HL-60 (cell line): ENCODE results near the gene CENPQ.

ENCODE experiments used
- DNase-seq, 2 experiments: peaks; one replicate each; pipeline ENCODE4 v3.0.0-alpha.2; 2010 to 2020; ENCODE audit warnings: low read depth in 1 of 2, low spot score in 1 of 2
- H3K27ac ChIP-seq: fragments of 250-450 bp; sonication (Bioruptor Pico); replicated peaks from 2 replicates; pipeline ENCODE4 v1.5.1; 2020; ENCODE audit warnings: mild to moderate bottlenecking, moderate library complexity
- H3K27me3 ChIP-seq: fragments of 250-450 bp; sonication (Bioruptor Pico); 2 replicates; pipeline ENCODE4 v1.5.1; 2021; ENCODE audit warnings: mild to moderate bottlenecking, moderate library complexity; ENCODE audit not compliant: insufficient read depth, poor library complexity, severe bottlenecking
- H3K4me3 ChIP-seq: replicated peaks from 2 replicates; pipeline ENCODE4 v1.5.1; 2011; ENCODE audit warnings: mild to moderate bottlenecking, control low read depth, low read length; ENCODE audit not compliant: insufficient read depth
- CTCF ChIP-seq: IDR thresholded peaks from one replicate; pipeline ENCODE4 v1.5.1; 2011; ENCODE audit warnings: low read length, control low read depth, inconsistent platforms; ENCODE audit not compliant: insufficient read depth
- GABPA ChIP-seq: IDR thresholded peaks from 2 replicates; pipeline ENCODE4 v1.6.1; 2012; ENCODE audit warnings: low read depth
- POLR2AphosphoS5 ChIP-seq: IDR thresholded peaks from 2 replicates; pipeline ENCODE4 v1.6.1; 2012; ENCODE audit warnings: low read depth
- REST ChIP-seq: IDR thresholded peaks from 2 replicates; pipeline ENCODE4 v1.6.1; 2012; ENCODE audit warnings: low read depth; ENCODE audit not compliant: insufficient replicate concordance
- SPI1 ChIP-seq: IDR thresholded peaks from 2 replicates; pipeline ENCODE4 v1.6.1; 2012; ENCODE audit warnings: low read depth, mild to moderate bottlenecking, borderline replicate concordance

The CENPQ gene

GRCh38 chr6:49453221-49453620 is 9.9 kb upstream of the CENPQ start:
- Histone ChIP-seq H3K27ac (no peak overlapping the region), H3K4me3 (no peak overlapping the region), H3K27me3 (no peaks in the 10 kb centered on the region)
- no peak for TF ChIP-seq SPI1
- no peak for TF ChIP-seq POLR2AphosphoS5
- TF ChIP-seq CTCF: no peak
- TF ChIP-seq REST: no peak
- TF ChIP-seq GABPA: no peak
- DNase-seq: no peak

- Histone ChIP-seq H3K4me3 (no peak overlapping the region), H3K27ac (no peak overlapping the region), H3K27me3 (no peaks in the 10 kb centered on the region)
- no peak for TF ChIP-seq POLR2AphosphoS5
- TF ChIP-seq CTCF: no peak
- TF ChIP-seq REST: no peak
- TF ChIP-seq GABPA: no peak
- TF ChIP-seq SPI1: no peak
- DNase-seq: no peak
Measured at GRCh38 chr6:49454787-49455709, 8.1 kb upstream of the CENPQ start.

- no peak overlapping the region for H3K27ac ChIP-seq
- TF ChIP-seq CTCF (no peak), REST (no peak), GABPA (no peak), SPI1 (no peak)
- H3K27me3 ChIP-seq: no peaks in the 10 kb centered on the region
- DNase-seq: no peak
- no peak overlapping the region for H3K4me3 ChIP-seq
Measured at GRCh38 chr6:49457771-49458170, 5.4 kb upstream of the CENPQ start.
